NT2/D1 (cell line): ENCODE measurements around the gene GPT2.

Experiments
- SUZ12 ChIP-seq: IDR thresholded peaks from 2 replicates; pipeline ENCODE4 v1.6.1; 2011; ENCODE audit not compliant: insufficient read length, insufficient read depth; ENCODE audit errors: extremely low read depth
- YY1 ChIP-seq: IDR thresholded peaks from 2 replicates; pipeline ENCODE4 v1.6.1; 2011; ENCODE audit not compliant: insufficient read length, insufficient read depth
- ZNF274 ChIP-seq: IDR thresholded peaks from 2 replicates; pipeline ENCODE4 v1.6.1; 2011; ENCODE audit warnings: mild to moderate bottlenecking, low read depth, low read length

DNA sequence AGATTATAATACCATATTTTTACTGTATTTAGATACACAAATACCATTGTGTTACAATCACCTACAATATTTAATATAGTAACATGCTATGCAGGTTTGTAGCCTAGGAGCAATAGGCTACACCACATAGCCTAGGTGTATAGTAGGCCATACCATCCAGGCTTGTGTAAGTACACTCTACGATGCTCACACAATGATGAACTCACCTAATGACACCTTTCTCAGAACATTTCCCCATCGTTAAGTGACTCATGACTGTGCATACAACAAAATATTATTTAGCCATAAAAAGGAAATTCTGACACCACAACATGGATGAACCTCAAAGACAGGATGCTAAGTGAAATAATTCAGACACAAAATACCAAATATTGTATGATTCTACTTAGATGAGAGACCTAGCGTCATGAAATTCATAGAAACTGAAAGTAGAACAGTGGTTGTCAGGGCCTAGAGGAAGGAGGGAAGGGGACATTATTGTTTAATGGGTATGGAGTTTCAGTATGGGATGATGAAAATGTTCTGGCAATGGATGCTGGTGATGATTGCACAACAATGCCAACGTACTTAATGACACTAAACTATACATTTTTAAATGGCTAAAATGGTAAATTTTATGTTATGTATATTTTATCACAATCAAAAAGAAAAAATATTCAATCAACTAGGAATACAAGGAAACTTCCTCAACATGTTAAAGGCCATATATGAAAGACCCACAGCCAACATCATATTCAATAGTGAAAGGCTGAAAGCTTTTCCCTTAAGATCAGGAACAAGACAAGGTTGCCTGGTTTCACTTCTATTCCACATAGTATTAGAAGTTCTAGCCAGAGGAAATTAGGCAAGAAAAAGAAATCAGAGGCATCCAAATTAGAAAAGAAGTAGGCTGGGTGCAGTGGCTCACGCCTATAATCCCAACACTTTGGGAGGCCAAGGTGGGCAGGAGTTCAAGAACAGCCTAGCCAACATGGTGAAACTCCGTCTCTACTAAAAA is 47.3 kb upstream of the GPT2 start:
- TF ChIP-seq YY1 (no peak), ZNF274 (no peak), SUZ12 (no peak)
